Adrenal gland (tissue), 12 donors: ENCODE measurements around the gene CCR5. TPM values are rescaled to one million over a fixed set of nuclear protein-coding genes. Genes with fewer than 3 reads are reported as not detected.
A peak's percentile ranks its signal among the peaks of the same experiment; 100 is the strongest.
"Not testable (repeated sequence)": the region's sequence is repeated elsewhere in the genome, so short reads cannot be mapped to it uniquely, and the experiment has no call there.

Experiments used
- DNase-seq, 7 donors: peaks; one replicate each; pipeline ENCODE4 v3.0.0-alpha.2; 2019 to 2020
- H3K27ac ChIP-seq, 5 donors: fragments of 200-600 bp; sonication (generic) in 4 of 5; 1 replicate in 3 of 5; 2 replicates in 2 of 5; pipeline versions ENCODE4 v1.5.1 to v1.8.0; 2016 to 2020; ENCODE audit warnings: mild to moderate bottlenecking in 1 of 5
- H3K27me3 ChIP-seq: fragments of 200-600 bp; 2 replicates; pipeline ENCODE4 v1.8.0; 2021
- H3K36me3 ChIP-seq, 2 donors: fragments of 200-600 bp; replicated peaks in 1 of 2; 1 replicate in 1 of 2; 2 replicates in 1 of 2; pipeline versions ENCODE4 v1.5.1 to v1.8.0; 2018 to 2022
- H3K4me1 ChIP-seq, 2 donors: fragments of 200-600 bp; replicated peaks in 1 of 2; 1 replicate in 1 of 2; 2 replicates in 1 of 2; pipeline versions ENCODE4 v1.5.1 to v1.8.0; 2018 to 2021
- H3K4me3 ChIP-seq, 4 donors: fragments of 200-600 bp; sonication (generic) in 3 of 4; one replicate each; pipeline ENCODE4 v1.5.1; 2016 to 2018
- H3K9me3 ChIP-seq, 3 donors: fragments of 200-600 bp; sonication (generic) in 1 of 3; replicated peaks in 1 of 3; 1 replicate in 2 of 3; 2 replicates in 1 of 3; pipeline versions ENCODE4 v1.5.1 to v1.8.0; 2016 to 2021
- CTCF ChIP-seq, 6 experiments: fragments of 450-650 bp in 4 of 6; fragments of 200-600 bp in 2 of 6; sonication (generic) in 1 of 6; IDR thresholded peaks; 1 replicate in 5 of 6; 2 replicates in 1 of 6; pipeline versions ENCODE4 v1.5.1 to v1.8.0; 2016 to 2021; ENCODE audit warnings: antibody characterized with exemption in 6 of 6, mild to moderate bottlenecking in 2 of 6, moderate library complexity in 1 of 6
- POLR2A ChIP-seq, 2 donors: fragments of 450-650 bp; IDR thresholded peaks; one replicate each; pipeline ENCODE4 v1.6.1; 2017; ENCODE audit warnings: antibody characterized with exemption in 2 of 2, mild to moderate bottlenecking in 2 of 2, moderate library complexity in 1 of 2
- WGBS, 4 donors: extraction: QIAGEN DNeasy Blood & Tissue Kit in 2 of 4; methylation state at CpG; one replicate each; pipeline versions ENCODE4 v1.1.5 to v1.1.7; 2013 to 2017; 5-methylcytosine and 5-hydroxymethylcytosine counted together
- intact Hi-C, 2 donors: fragments of 100-400 bp; cut with DNase I; formaldehyde crosslinking; loops; one replicate each; pipeline versions ENCODE4 v1.14.1 to v1.15.0; 2022 to 2023
- polyA plus RNA-seq, 3 donors: library from polyadenylated mRNA; stranded (reverse); fragments of 200-250 nt in 2 of 3; fragments of 350-450 nt in 1 of 3; fragmentation: Illumina TruSeq in 1 of 3; extraction: RNeasy Lipid Tissue Mini Kit (QIAGEN cat#74804) in 1 of 3; gene quantifications; one replicate each; pipeline ENCODE4 v1.2.3, GENCODE V29; 2013 to 2014
- total RNA-seq, 9 donors: library from RNA; depleted of rRNA in 4 of 9; stranded (reverse); fragments of >200 nt in 4 of 9; fragments of 120-200 nt in 1 of 9; fragmentation: NEBNext Ultra II Directional in 1 of 9; extraction: Animal tissue kit (Norgen Biotek cat#: 25700) in 1 of 9; gene quantifications; one replicate each; pipeline versions ENCODE4 v1.1.0 to v1.2.4, GENCODE V29; 2013 to 2023
- donor health status: healthy with polysubstance abuse.
- donor health status: Bipolar disorder and iron deficiency.
- donor health status: DM: yes; HTN: yes; CAD: no.
- donor health status: DM: no; HTN: no; CAD: no.
- donor health status: DM: no; HTN: no; CAD: no.
- donor health status: DM: yes; HTN: yes; CAD: no.

CCR5 gene
- total and polyA plus RNA-seq, 12 donors, result 0.06 to 3.7 (median 0.94) TPM

- TF ChIP-seq POLR2A (IDR thresholded peaks at IDR 0.05) (no peak), CTCF (IDR thresholded peaks at IDR 0.05) (no peak)
- no peak for DNase-seq
- intact Hi-C loops, result no loop called here
- Histone ChIP-seq H3K4me3 (no peak overlapping the region), H3K9me3 (no peaks in the 10 kb centered on the region), H3K27me3 (no peaks in the 10 kb centered on the region), H3K4me1 (no peaks in the 10 kb centered on the region), H3K27ac (no peak overlapping the region), H3K36me3 (no peaks in the 10 kb centered on the region)
- WGBS, 4 donors, result 83 to 90% (median 86%) methylated on average over 2 of the region's 2 CpGs
These were observed 30.8 kb downstream of the CCR5 start for GRCh38 chr3:46401579-46401978.

- H3K4me3 ChIP-seq, H3K36me3 ChIP-seq, H3K9me3 ChIP-seq, H3K27me3 ChIP-seq, H3K27ac ChIP-seq, H3K4me1 ChIP-seq, DNase-seq, intact Hi-C loops: not testable (repeated sequence)
- 78 to 84% (median 82%) methylated on average over 4 of the region's 4 CpGs for WGBS, 4 donors
These were observed 32.2 kb downstream of the CCR5 start for GRCh38 chr3:46402902-46403301.

DNA sequence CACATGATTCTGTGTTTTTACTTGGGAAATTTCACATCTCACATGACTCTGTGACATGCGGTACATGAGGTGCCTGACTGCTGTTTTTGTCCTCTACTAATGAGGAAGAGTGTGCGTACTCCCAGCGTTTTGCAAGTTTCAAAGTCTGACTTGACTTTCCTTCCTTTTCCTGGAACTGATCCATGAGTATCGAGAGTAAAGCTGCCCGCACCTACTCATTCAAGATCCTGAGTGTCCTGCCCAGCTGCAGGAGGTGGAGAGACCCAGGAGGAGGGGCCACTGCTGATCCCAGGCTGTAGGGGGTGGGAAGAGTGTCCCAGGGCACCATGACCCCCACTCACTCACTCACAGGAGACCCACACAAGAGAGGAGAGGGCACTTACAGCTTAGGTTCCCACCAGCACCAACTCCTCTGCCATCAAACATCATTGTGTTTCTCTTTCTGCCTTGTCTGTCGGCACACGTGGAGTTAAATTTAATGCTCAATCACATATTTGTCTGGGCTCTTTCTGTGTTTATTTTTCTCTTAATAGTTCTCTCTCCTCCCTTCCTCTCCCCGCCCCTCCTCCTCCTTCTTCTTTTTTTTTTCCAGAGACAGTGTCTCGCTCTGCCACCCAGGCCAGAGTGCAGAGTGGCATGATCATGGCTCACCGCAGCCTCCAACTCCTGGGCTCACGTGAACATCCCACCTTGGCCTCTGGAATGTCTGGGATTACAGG, 34.7 kb downstream of the CCR5 start:
- H3K27ac ChIP-seq, result peak overlapping the region; percentile 40 to 92 (median 51)

GRCh38 chr3:46406443-46406787, 35.7 kb downstream of the CCR5 start:
- peak; percentile 22 to 58 (median 49) for DNase-seq
- 67 to 81% (median 76%) methylated on average over 4 of the region's 4 CpGs for WGBS, 4 donors
- no peaks in the 10 kb centered on the region for H3K36me3 ChIP-seq
- H3K27ac ChIP-seq, result peak overlapping the region in 4 of 5 donors; percentile 46 to 92 (median 66)
- no peak overlapping the region for H3K4me3 ChIP-seq
- no peak for TF ChIP-seq CTCF (IDR thresholded peaks at IDR 0.05)
- TF ChIP-seq POLR2A (IDR thresholded peaks at IDR 0.05), result no peak
- no peaks in the 10 kb centered on the region for H3K9me3 ChIP-seq
- intact Hi-C loops, result no loop called here
- no peaks in the 10 kb centered on the region for H3K4me1 ChIP-seq
- H3K27me3 ChIP-seq, result no peaks in the 10 kb centered on the region

More for the DNA sequence above, 34.7 kb downstream of the CCR5 start:
- Histone ChIP-seq H3K27me3 (no peaks in the 10 kb centered on the region), H3K4me1 (no peaks in the 10 kb centered on the region), H3K36me3 (no peaks in the 10 kb centered on the region), H3K9me3 (no peaks in the 10 kb centered on the region), H3K4me3 (no peak overlapping the region)
- TF ChIP-seq POLR2A (IDR thresholded peaks at IDR 0.05), result no peak
- no peak for TF ChIP-seq CTCF (IDR thresholded peaks at IDR 0.05)
- WGBS, 4 donors, result 48 to 56% (median 51%) methylated on average over 9 to 11 of the region's 11 CpGs
- peak in 5 of 7 donors; percentile 18 to 57 (median 35) for DNase-seq
- intact Hi-C loops, result no loop called here
